Measurements from ENCODE around the gene CLEC2D. TPM values are rescaled to one million over a fixed set of nuclear protein-coding genes. Genes with fewer than 3 reads are reported as not detected.

Gene CLEC2D
- total and polyA plus RNA-seq, 10 of the 15 experiments (the other 5 are each of a cell fraction or from before 2014, with no cell fraction given): 4.6 to 29.8 (median 16.0) TPM

DNA sequence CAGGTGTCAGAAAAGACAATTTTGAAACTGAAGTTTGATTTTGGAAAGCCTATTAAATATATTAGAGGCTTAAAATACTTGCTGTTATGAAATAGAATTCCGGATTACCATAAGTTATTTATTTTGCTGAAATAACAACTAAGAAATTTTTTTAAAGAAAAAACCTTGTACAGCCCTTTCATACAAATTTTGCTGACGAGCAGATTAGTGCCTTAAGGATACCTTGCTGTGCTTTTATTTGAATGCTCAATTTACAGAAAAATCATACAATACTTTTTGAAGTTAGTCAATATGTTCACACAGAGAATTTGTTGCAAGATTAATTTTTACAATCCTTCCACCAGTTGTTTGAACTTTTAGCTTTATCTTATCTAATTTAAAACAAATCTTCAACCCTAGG is 29.5 kb upstream of the CLEC2D start:
- ATAC-seq (no peak), FAIRE-seq (no peak), DNase-seq (ENCODE audit: low read depth, low spot score) (no peak)
- H3K27me3 ChIP-seq (replicated peaks in 1 of 2; ENCODE audit: control insufficient read depth in 2 of 2, insufficient read depth in 2 of 2, low read length in 1 of 2): no peaks in the 10 kb centered on the region
- BruUV-seq (replicated peaks): no TSS peak
- H3K9me3 ChIP-seq (replicated peaks; ENCODE audit: control insufficient read depth, insufficient read depth, low read length): peaks cover 8% of the 10 kb centered on the region; the same call in 2 of the 3 replicates
- CTCF ChIA-PET: interaction anchor here (11.5 kb wide), 1 partner anchor 69 kb away, joined by 159 read pairs; no protein-coding TSS in a partner anchor
- H2AFZ ChIP-seq (ENCODE audit: control insufficient read depth, low read depth, low read length): no peak overlapping the region
- WGBS (ENCODE audit: insufficient coverage, insufficient replicate concordance, low lambda C conversion rate, missing lambda C conversion rate): 72% methylated on average over 2 of the region's 2 CpGs
- SMC1A ChIA-PET (ENCODE audit: uncharacterized antibody, unreplicated experiment): interaction anchor here (1.3 to 11.3 kb wide), 3 partner anchors 33 to 158 kb away, joined by 3 to 100 read pairs (median 6); no protein-coding TSS in a partner anchor
- H3K9ac ChIP-seq (ENCODE audit: control insufficient read depth, insufficient read depth, low read length): no peak overlapping the region
- TF ChIP-seq CREB1 (IDR thresholded peaks at IDR 0.05; ENCODE audit: low read depth): no peak
- TF ChIP-seq, protein P1, sequence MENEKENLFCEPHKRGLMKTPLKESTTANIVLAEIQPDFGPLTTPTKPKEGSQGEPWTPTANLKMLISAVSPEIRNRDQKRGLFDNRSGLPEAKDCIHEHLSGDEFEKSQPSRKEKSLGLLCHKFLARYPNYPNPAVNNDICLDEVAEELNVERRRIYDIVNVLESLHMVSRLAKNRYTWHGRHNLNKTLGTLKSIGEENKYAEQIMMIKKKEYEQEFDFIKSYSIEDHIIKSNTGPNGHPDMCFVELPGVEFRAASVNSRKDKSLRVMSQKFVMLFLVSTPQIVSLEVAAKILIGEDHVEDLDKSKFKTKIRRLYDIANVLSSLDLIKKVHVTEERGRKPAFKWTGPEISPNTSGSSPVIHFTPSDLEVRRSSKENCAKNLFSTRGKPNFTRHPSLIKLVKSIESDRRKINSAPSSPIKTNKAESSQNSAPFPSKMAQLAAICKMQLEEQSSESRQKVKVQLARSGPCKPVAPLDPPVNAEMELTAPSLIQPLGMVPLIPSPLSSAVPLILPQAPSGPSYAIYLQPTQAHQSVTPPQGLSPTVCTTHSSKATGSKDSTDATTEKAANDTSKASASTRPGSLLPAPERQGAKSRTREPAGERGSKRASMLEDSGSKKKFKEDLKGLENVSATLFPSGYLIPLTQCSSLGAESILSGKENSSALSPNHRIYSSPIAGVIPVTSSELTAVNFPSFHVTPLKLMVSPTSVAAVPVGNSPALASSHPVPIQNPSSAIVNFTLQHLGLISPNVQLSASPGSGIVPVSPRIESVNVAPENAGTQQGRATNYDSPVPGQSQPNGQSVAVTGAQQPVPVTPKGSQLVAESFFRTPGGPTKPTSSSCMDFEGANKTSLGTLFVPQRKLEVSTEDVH (IDR thresholded peaks at IDR 0.05; ENCODE audit: low read depth, partially characterized antibody): no peak
- no peak for TF ChIP-seq HCFC1 (IDR thresholded peaks at IDR 0.05; ENCODE audit: low read length)
- TF ChIP-seq EED (IDR thresholded peaks at IDR 0.05; ENCODE audit: low read depth): no peak
- TF ChIP-seq YBX1 (IDR thresholded peaks at IDR 0.05): no peak
- no peak for TF ChIP-seq CTCF (IDR thresholded peaks at IDR 0.05 in 2 of 3, conservative IDR thresholded peaks at IDR 0.05 in 1 of 3; ENCODE audit: control insufficient read depth in 2 of 3, extremely low read depth in 1 of 3, insufficient read depth in 1 of 3, low read depth in 3 of 3, low read length in 3 of 3)
- in situ Hi-C loops (cut with MboI) (no loop called here), intact Hi-C loops (cut with micrococcal nuclease; ENCODE audit: unreplicated experiment) (no loop called here)
- H3K36me3 ChIP-seq (ENCODE audit: control insufficient read depth in 2 of 2, insufficient read depth in 2 of 2, low read length in 1 of 2): no peaks in the 10 kb centered on the region
- H3K4me3 ChIP-seq: no peak overlapping the region
- H3K79me2 ChIP-seq (ENCODE audit: control insufficient read depth, insufficient read depth, low read length): no peaks in the 10 kb centered on the region
- H4K20me1 ChIP-seq (ENCODE audit: control insufficient read depth, insufficient read depth): no peaks in the 10 kb centered on the region
- H3K4me1 ChIP-seq (ENCODE audit: control insufficient read depth, insufficient read depth, low read length): peaks cover 20% of the 10 kb centered on the region
- H3K27ac ChIP-seq (ENCODE audit: control insufficient read depth, insufficient read depth): no peak overlapping the region
- POLR2A ChIA-PET: no interaction called here
- RAD21 ChIA-PET (ENCODE audit: unreplicated experiment): interaction anchor here (2.8 kb wide), 1 partner anchor 67 kb away, joined by 12 read pairs; no protein-coding TSS in a partner anchor
- no peak overlapping the region for H3K4me2 ChIP-seq (ENCODE audit: control insufficient read depth, insufficient read depth)

All from GM12878 (cell line).